DND-41 (cell line): ENCODE data around the gene GARNL3.

Source experiments
- ATAC-seq: fragments of 200-7000 bp; cut with Tn5 transposase; 3 replicates; pipeline ENCODE4 v1.9.1; 2021; ENCODE audit warnings: low read depth; ENCODE audit not compliant: insufficient read depth
- DNase-seq: peaks from one replicate; pipeline ENCODE4 v3.0.0-alpha.2; 2020
- H2AFZ ChIP-seq: 2 replicates; pipeline ENCODE4 v1.6.0; 2012; ENCODE audit warnings: low read depth, low read length
- H3K27ac ChIP-seq: 2 replicates; pipeline ENCODE4 v1.5.1; 2012; ENCODE audit warnings: low read length, inconsistent platforms
- H3K27me3 ChIP-seq: fragments of 200-600 bp; sonication (generic); 2 replicates; pipeline ENCODE4 v1.6.0; 2012; ENCODE audit warnings: low read length, mild to moderate bottlenecking, inconsistent platforms; ENCODE audit not compliant: insufficient read depth, poor library complexity
- H3K36me3 ChIP-seq: 2 replicates; pipeline ENCODE4 v1.5.1; 2012; ENCODE audit warnings: low read length, inconsistent platforms; ENCODE audit not compliant: insufficient read depth
- H3K4me1 ChIP-seq: 2 replicates; pipeline ENCODE4 v1.5.1; 2012; ENCODE audit warnings: mild to moderate bottlenecking, low read length; ENCODE audit not compliant: insufficient read depth
- H3K4me2 ChIP-seq: 2 replicates; pipeline ENCODE4 v1.6.0; 2012; ENCODE audit warnings: mild to moderate bottlenecking, moderate library complexity, low read length, inconsistent platforms; ENCODE audit not compliant: insufficient read depth
- H3K4me3 ChIP-seq, 2 experiments: fragments of 200-600 bp in 1 of 2; shearing (Covaris generic) in 1 of 2; 2 replicates each; pipeline ENCODE4 v1.5.1; 2012 to 2016; ENCODE audit warnings: inconsistent platforms in 2 of 2, low read length in 2 of 2, mild to moderate bottlenecking in 2 of 2, low read depth in 1 of 2, moderate library complexity in 1 of 2
- H3K79me2 ChIP-seq: 2 replicates; pipeline ENCODE4 v1.6.0; 2012; ENCODE audit warnings: low read length, inconsistent platforms; ENCODE audit not compliant: insufficient read depth
- H3K9ac ChIP-seq: 2 replicates; pipeline ENCODE4 v1.6.0; 2012; ENCODE audit warnings: low read depth, mild to moderate bottlenecking, inconsistent platforms, low read length, moderate library complexity
- H3K9me3 ChIP-seq: 2 replicates; pipeline ENCODE4 v1.5.1; 2012; ENCODE audit warnings: low read length, moderate library complexity, mild to moderate bottlenecking, inconsistent platforms; ENCODE audit not compliant: insufficient read depth, severe bottlenecking
- H4K20me1 ChIP-seq: 2 replicates; pipeline ENCODE4 v1.6.0; 2012; ENCODE audit warnings: low read length; ENCODE audit not compliant: insufficient read depth
- EZH2 ChIP-seq: IDR thresholded peaks from 3 replicates; pipeline ENCODE4 v1.6.1; 2012; ENCODE audit warnings: borderline replicate concordance, low read depth, mild to moderate bottlenecking, moderate library complexity, low read length, inconsistent platforms; ENCODE audit not compliant: severe bottlenecking
- TF ChIP-seq, protein P1 (sequence below): IDR thresholded peaks from 2 replicates; pipeline ENCODE4 v1.5.1; 2012; ENCODE audit warnings: borderline replicate concordance, low read length, moderate library complexity, mild to moderate bottlenecking; ENCODE audit not compliant: poor library complexity, severe bottlenecking; ENCODE audit errors: extremely low read depth

Gene GARNL3

GRCh38 chr9:127216888-127217217 is 47.7 kb upstream of the GARNL3 start:
- H3K4me1 ChIP-seq = no peaks in the 10 kb centered on the region
- H3K9me3 ChIP-seq = no peaks in the 10 kb centered on the region
- no peaks in the 10 kb centered on the region for H3K79me2 ChIP-seq
- H3K4me3 ChIP-seq = no peak overlapping the region
- H3K4me2 ChIP-seq = no peak overlapping the region
- H4K20me1 ChIP-seq = peaks cover 23% of the 10 kb centered on the region
- no peak overlapping the region for H2AFZ ChIP-seq
- H3K9ac ChIP-seq = no peak overlapping the region
- H3K27me3 ChIP-seq = peaks cover 40% of the 10 kb centered on the region
- DNase-seq = no peak
- no peaks in the 10 kb centered on the region for H3K36me3 ChIP-seq
- no peak for ATAC-seq
- TF ChIP-seq, protein P1, sequence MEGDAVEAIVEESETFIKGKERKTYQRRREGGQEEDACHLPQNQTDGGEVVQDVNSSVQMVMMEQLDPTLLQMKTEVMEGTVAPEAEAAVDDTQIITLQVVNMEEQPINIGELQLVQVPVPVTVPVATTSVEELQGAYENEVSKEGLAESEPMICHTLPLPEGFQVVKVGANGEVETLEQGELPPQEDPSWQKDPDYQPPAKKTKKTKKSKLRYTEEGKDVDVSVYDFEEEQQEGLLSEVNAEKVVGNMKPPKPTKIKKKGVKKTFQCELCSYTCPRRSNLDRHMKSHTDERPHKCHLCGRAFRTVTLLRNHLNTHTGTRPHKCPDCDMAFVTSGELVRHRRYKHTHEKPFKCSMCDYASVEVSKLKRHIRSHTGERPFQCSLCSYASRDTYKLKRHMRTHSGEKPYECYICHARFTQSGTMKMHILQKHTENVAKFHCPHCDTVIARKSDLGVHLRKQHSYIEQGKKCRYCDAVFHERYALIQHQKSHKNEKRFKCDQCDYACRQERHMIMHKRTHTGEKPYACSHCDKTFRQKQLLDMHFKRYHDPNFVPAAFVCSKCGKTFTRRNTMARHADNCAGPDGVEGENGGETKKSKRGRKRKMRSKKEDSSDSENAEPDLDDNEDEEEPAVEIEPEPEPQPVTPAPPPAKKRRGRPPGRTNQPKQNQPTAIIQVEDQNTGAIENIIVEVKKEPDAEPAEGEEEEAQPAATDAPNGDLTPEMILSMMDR = no peak
- no peak for TF ChIP-seq EZH2
- no peak overlapping the region for H3K27ac ChIP-seq

DNA sequence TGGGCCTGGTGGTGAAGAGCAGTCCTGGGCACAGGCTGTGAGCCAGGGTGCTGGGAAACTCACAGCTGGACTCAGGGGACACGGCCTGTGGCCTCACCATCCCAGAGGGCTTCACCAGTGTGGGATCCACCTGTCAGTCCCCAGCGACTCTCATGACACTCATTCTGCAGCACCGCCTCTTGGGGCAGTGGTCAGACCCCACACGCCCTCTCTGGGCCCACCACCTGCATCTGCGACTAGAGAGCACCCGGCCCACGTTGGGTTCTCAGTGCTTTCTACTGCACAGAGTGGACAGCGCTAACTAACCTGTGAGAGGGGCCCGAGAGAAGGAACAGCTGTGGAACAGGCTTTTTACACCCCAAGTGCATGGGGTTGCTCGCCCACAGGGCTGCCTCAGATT is 45.8 kb upstream of the GARNL3 start:
- Histone ChIP-seq H4K20me1 (peaks cover 19% of the 10 kb centered on the region), H3K4me2 (no peak overlapping the region), H3K9me3 (no peaks in the 10 kb centered on the region), H3K27me3 (peaks cover 35% of the 10 kb centered on the region), H3K4me1 (no peaks in the 10 kb centered on the region), H3K36me3 (no peaks in the 10 kb centered on the region), H2AFZ (no peak overlapping the region), H3K4me3 (no peak overlapping the region), H3K79me2 (no peaks in the 10 kb centered on the region), H3K27ac (no peak overlapping the region), H3K9ac (no peak overlapping the region)
- ATAC-seq = no peak
- no peak for DNase-seq
- no peak for TF ChIP-seq EZH2
- TF ChIP-seq, protein P1 = no peak

DNA sequence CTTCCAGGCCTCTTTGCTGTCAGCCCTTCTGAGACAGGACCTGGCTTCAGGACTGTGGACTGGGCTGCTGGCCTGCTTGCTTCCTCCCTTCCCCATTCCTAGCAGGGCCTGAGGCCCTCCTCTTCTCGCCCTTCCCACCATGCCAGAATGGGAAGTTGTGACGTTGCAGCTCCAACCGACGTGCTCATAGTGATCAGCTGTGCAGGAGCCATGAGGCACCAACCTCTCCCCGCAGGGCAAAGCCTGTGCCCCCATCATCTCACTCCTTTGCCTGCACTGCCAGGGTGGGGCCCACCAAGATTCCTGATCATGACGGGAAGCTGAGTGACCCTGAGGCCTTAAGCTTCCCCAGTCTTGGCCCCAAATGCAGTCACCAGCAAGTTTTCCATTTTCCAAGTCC is 45.1 kb upstream of the GARNL3 start:
- no peak for DNase-seq
- peaks cover 33% of the 10 kb centered on the region for H3K27me3 ChIP-seq
- no peak for ATAC-seq
- H3K4me3 ChIP-seq = no peak overlapping the region
- H3K4me2 ChIP-seq = no peak overlapping the region
- H3K9me3 ChIP-seq = no peaks in the 10 kb centered on the region
- H3K36me3 ChIP-seq = no peaks in the 10 kb centered on the region
- no peak overlapping the region for H3K27ac ChIP-seq
- no peaks in the 10 kb centered on the region for H3K4me1 ChIP-seq
- no peak overlapping the region for H2AFZ ChIP-seq
- peaks cover 19% of the 10 kb centered on the region for H4K20me1 ChIP-seq
- H3K79me2 ChIP-seq = no peaks in the 10 kb centered on the region
- H3K9ac ChIP-seq = no peak overlapping the region
- TF ChIP-seq EZH2 = no peak
- TF ChIP-seq, protein P1 = no peak

DNA sequence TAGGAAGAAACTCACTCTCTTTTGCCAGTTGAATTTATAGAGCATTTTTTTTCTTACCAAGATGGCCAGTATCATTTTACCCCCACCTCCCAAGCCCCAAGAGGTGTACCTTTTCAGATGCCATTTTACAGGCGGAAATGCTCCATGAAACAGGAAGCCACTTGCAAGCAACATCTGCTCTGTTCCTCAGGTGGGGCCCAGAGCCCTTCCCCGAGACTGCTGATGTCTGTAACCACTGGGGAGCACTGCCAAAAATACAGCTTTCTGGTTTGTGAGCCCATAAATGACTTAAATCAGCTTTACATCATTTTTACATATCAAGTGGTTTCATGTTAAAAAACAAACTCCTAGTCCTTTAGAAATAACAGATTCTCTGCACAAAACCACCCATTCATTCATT is 42.9 kb upstream of the GARNL3 start:
- Histone ChIP-seq H3K79me2 (no peaks in the 10 kb centered on the region), H3K27ac (no peak overlapping the region), H3K9me3 (no peaks in the 10 kb centered on the region), H3K36me3 (no peaks in the 10 kb centered on the region), H2AFZ (no peak overlapping the region), H3K27me3 (peaks cover 14% of the 10 kb centered on the region), H3K4me2 (no peak overlapping the region), H3K4me1 (no peaks in the 10 kb centered on the region), H4K20me1 (peaks cover 6% of the 10 kb centered on the region), H3K9ac (no peak overlapping the region), H3K4me3 (no peak overlapping the region)
- TF ChIP-seq, protein P1 = no peak
- no peak for TF ChIP-seq EZH2
- no peak for ATAC-seq
- DNase-seq = no peak
